OCI-LY3 (cell line): ENCODE data around the gene FXYD7.

Experiments used
- H2AFZ ChIP-seq: fragments of 200-600, 300-600 bp; shearing (Covaris generic); 2 replicates; pipeline ENCODE4 v1.6.0; 2014; ENCODE audit warnings: antibody characterized with exemption, low read depth, low read length
- H3K27ac ChIP-seq: fragments of 200-600, 300-600 bp; sonication (generic); 2 replicates; pipeline ENCODE4 v1.5.1; 2014; ENCODE audit warnings: mild to moderate bottlenecking, low read length, moderate library complexity, mixed read lengths
- H3K27me3 ChIP-seq: fragments of 200-600, 300-600 bp; sonication (generic); 2 replicates; pipeline ENCODE4 v1.6.1; 2014; ENCODE audit warnings: low read depth, low read length, mixed read lengths
- H3K36me3 ChIP-seq: fragments of 200-600, 300-600 bp; sonication (generic); replicated peaks from 2 replicates; pipeline ENCODE3; 2014; ENCODE audit warnings: low read depth, low read length, mixed read lengths
- H3K4me1 ChIP-seq: fragments of 300-600, 200-600 bp; sonication (generic); 2 replicates; pipeline ENCODE4 v1.6.1; 2014; ENCODE audit warnings: low read length, mixed read lengths
- H3K4me2 ChIP-seq: fragments of 200-600, 300-600 bp; sonication (generic); 2 replicates; pipeline ENCODE4 v1.6.1; 2014; ENCODE audit warnings: low read length, mixed read lengths
- H3K4me3 ChIP-seq: fragments of 300-600, 200-600 bp; sonication (generic); 2 replicates; pipeline ENCODE4 v1.5.1; 2014; ENCODE audit warnings: antibody characterized with exemption, mild to moderate bottlenecking, low read length, moderate library complexity
- H3K79me2 ChIP-seq: fragments of 300-600, 200-600 bp; shearing (Covaris generic); 2 replicates; pipeline ENCODE4 v1.6.1; 2014; ENCODE audit warnings: mild to moderate bottlenecking, low read length, mixed read lengths
- H3K9ac ChIP-seq: fragments of 300-600, 200-600 bp; shearing (Covaris generic); 2 replicates; pipeline ENCODE4 v1.6.0; 2014; ENCODE audit warnings: mild to moderate bottlenecking, low read length, moderate library complexity
- H3K9me3 ChIP-seq: fragments of 200-600, 300-600 bp; shearing (Covaris generic); 2 replicates; pipeline ENCODE4 v1.6.1; 2014; ENCODE audit warnings: low read length, mixed read lengths; ENCODE audit not compliant: insufficient read depth
- H4K20me1 ChIP-seq: fragments of 200-600, 300-600 bp; sonication (generic); 2 replicates; pipeline ENCODE4 v1.6.1; 2016; ENCODE audit warnings: low read length, mixed read lengths; ENCODE audit not compliant: insufficient read depth
- EZH2phosphoT487 ChIP-seq: fragments of 200-600 bp; shearing (Covaris generic); IDR thresholded peaks from 2 replicates; pipeline ENCODE4 v1.6.1; 2018; ENCODE audit warnings: antibody characterized with exemption, mixed run types, low read depth
- TF ChIP-seq, protein P1 (sequence below): fragments of 200-600, 300-600 bp; sonication (generic); IDR thresholded peaks from 2 replicates; pipeline ENCODE4 v1.5.1; 2014; ENCODE audit warnings: antibody characterized with exemption, low read length, low read depth

FXYD7 gene

DNA sequence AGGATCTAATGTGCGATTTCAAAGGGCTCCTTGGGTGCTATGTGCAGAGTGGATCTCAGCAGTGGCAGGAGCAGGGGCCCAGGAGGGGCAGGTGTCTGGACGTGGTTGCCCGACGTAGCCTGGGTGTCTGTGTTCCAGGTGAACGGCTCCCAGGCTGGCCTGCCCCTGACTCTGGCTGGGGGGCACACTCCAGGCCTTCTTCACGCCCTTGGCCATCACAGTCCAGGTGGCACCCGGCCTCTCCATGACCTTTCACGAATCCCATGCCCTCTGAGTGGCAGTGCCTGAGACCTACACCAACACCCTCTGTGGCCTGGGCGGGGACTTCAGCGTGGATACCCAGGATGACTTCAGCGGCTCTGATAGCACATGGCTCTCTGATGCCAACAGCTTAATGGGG, 38.7 kb upstream of the FXYD7 start:
- Histone ChIP-seq H3K4me2 (no peak overlapping the region), H4K20me1 (no peaks in the 10 kb centered on the region), H3K9ac (no peak overlapping the region), H2AFZ (no peak overlapping the region), H3K27ac (no peak overlapping the region), H3K36me3 (no peaks in the 10 kb centered on the region), H3K4me1 (no peaks in the 10 kb centered on the region), H3K4me3 (no peak overlapping the region), H3K79me2 (no peaks in the 10 kb centered on the region), H3K27me3 (no peaks in the 10 kb centered on the region), H3K9me3 (no peaks in the 10 kb centered on the region)
- TF ChIP-seq, protein P1, sequence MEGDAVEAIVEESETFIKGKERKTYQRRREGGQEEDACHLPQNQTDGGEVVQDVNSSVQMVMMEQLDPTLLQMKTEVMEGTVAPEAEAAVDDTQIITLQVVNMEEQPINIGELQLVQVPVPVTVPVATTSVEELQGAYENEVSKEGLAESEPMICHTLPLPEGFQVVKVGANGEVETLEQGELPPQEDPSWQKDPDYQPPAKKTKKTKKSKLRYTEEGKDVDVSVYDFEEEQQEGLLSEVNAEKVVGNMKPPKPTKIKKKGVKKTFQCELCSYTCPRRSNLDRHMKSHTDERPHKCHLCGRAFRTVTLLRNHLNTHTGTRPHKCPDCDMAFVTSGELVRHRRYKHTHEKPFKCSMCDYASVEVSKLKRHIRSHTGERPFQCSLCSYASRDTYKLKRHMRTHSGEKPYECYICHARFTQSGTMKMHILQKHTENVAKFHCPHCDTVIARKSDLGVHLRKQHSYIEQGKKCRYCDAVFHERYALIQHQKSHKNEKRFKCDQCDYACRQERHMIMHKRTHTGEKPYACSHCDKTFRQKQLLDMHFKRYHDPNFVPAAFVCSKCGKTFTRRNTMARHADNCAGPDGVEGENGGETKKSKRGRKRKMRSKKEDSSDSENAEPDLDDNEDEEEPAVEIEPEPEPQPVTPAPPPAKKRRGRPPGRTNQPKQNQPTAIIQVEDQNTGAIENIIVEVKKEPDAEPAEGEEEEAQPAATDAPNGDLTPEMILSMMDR, result no peak
- no peak for TF ChIP-seq EZH2phosphoT487

DNA sequence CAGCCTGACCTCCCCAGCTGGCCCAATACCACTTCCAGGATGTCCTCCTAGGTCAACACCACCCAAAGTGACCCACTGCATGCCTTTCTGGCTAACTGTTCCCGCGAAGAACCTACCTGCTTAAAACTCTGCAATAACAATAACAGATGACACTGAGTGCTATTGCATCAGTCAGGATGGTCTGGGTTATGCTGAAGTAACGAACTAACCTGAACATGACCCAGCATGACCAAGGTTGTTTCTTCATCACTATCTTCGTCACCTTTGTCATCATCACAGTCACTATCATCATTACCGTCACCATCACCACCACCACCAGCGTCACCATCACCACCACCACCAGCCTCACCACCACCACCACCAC, 38.0 kb upstream of the FXYD7 start:
- H3K4me3 ChIP-seq, result no peak overlapping the region
- H3K27me3 ChIP-seq, result peaks cover 4% of the 10 kb centered on the region; the same call in 1 of the 2 replicates
- no peak overlapping the region for H3K27ac ChIP-seq
- H3K9me3 ChIP-seq, result no peaks in the 10 kb centered on the region
- H4K20me1 ChIP-seq, result no peaks in the 10 kb centered on the region
- no peak overlapping the region for H2AFZ ChIP-seq
- no peaks in the 10 kb centered on the region for H3K79me2 ChIP-seq
- TF ChIP-seq EZH2phosphoT487, result no peak
- TF ChIP-seq, protein P1, result no peak
- no peak overlapping the region for H3K9ac ChIP-seq
- H3K4me2 ChIP-seq, result no peak overlapping the region
- H3K36me3 ChIP-seq, result no peaks in the 10 kb centered on the region
- no peaks in the 10 kb centered on the region for H3K4me1 ChIP-seq

DNA sequence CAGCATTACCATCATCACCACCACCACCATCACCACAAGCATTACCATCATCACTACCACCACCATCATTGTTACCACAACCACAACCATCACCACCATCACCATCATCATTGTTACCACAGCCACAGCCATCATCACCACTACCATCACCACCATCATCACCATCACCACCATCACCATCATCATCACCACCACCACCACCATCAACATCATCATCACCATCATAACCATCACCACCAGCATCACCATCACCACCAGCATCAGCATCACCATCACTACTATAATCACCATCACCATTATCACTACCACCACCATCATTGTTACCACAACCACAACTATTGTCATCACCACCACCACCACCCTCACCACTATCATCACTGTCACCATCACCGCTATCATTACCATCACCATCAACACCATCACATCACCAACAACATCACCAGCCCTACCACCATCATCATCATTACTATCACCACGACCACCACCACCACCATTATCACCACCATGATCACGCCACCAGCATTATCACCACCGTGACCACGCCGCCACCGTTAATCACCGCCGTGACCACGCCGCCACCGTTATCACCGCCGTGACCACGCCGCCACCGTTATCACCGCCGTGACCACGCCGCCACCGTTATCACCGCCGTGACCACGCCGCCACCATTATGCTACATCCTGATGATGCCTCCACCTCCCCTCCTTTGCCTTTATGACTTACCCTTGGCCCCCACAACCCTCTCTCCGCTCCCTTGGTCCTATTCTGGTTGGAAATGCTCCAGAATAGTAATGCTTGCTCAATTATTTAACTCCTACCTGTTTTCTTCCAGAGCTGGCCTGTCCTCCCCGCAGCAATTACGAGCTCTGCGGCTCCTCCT, 37.4 kb upstream of the FXYD7 start:
- Histone ChIP-seq H3K79me2 (no peaks in the 10 kb centered on the region), H3K36me3 (no peaks in the 10 kb centered on the region), H3K27ac (no peak overlapping the region), H3K9ac (no peak overlapping the region), H4K20me1 (no peaks in the 10 kb centered on the region), H3K4me2 (no peak overlapping the region), H3K4me1 (no peaks in the 10 kb centered on the region), H3K4me3 (no peak overlapping the region), H3K9me3 (no peaks in the 10 kb centered on the region), H2AFZ (no peak overlapping the region), H3K27me3 (peaks cover 4% of the 10 kb centered on the region; the same call in 1 of the 2 replicates)
- TF ChIP-seq EZH2phosphoT487, result no peak
- TF ChIP-seq, protein P1, result no peak

DNA sequence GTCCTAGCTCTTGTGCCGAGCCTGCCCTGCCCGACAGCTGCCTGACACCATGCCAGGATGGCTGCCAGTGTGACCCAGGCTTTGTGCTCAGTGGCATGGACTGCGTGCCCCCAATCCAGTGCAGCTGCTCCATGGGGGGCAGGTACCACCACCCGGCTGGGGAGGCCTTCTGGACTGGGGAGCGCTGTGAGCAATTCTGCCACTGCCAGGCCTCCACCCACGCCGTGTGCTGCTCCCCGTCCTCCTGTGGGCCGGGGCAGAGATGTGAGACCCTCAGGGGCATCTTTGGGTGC, 36.8 kb upstream of the FXYD7 start:
- H3K9me3 ChIP-seq, result no peaks in the 10 kb centered on the region
- no peak overlapping the region for H3K27ac ChIP-seq
- H4K20me1 ChIP-seq, result no peaks in the 10 kb centered on the region
- H3K4me1 ChIP-seq, result no peaks in the 10 kb centered on the region
- H3K4me3 ChIP-seq, result no peak overlapping the region
- no peaks in the 10 kb centered on the region for H3K79me2 ChIP-seq
- H3K9ac ChIP-seq, result no peak overlapping the region
- no peaks in the 10 kb centered on the region for H3K36me3 ChIP-seq
- no peak overlapping the region for H3K4me2 ChIP-seq
- H2AFZ ChIP-seq, result no peak overlapping the region
- H3K27me3 ChIP-seq, result peaks cover 4% of the 10 kb centered on the region; the same call in 1 of the 2 replicates
- TF ChIP-seq EZH2phosphoT487, result no peak
- TF ChIP-seq, protein P1, result no peak
